GM21576 (cell line): ENCODE measurements around the gene MXI1.
"Not testable (repeated sequence)": the region's sequence is repeated elsewhere in the genome, so short reads cannot be mapped to it uniquely, and the experiment has no call there.

Experiments used
- ATAC-seq: cut with Tn5 transposase; IDR thresholded peaks from one replicate; pipeline ENCODE4 v1.9.1; 2021; ENCODE audit warnings: mild to moderate bottlenecking, moderate library complexity; ENCODE audit not compliant: unreplicated experiment

Gene MXI1

GRCh38 chr10:110237894-110238480, 30.6 kb downstream of the MXI1 start:
- ATAC-seq: no peak

DNA sequence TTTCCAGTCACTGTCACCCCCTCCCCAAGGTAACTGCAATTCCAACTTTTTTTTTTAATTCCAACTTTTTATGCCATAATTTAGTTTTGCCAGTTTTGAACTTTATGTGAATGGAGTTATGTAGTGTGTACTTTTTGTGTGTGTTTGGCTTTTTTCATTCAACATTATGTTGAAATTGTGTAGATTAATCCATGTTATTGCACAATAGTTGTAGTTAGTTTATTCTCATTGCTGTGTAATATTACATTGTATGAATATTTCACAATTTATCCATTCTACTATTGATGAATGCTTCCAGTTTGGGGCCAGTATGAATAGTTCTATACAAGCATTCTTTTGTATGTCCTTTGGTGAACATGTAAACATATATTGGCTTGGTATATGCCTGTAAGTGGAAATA, 32.5 kb downstream of the MXI1 start:
- ATAC-seq: no peak

- no peak for ATAC-seq
These were observed 34.0 kb downstream of the MXI1 start for GRCh38 chr10:110241407-110241806.

DNA sequence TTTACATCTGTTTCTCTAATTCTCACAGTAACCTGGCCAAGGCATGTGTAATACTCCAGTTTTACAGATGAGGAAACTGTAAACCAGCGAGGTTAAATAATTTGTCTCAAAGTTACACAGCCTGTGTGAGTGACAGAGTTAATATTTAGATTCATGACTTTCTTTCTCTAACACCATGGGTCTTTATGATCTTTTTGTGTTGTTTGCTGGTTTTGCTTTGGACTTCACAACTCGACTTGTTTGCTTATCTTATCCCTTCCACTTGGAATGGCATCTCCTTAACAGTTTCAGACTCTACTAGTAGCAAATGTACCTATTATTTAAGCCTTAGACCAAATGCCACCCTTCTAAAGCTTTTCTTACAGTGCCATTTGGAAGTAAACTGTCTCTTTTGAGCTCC, 34.4 kb downstream of the MXI1 start:
- ATAC-seq: no peak

GRCh38 chr10:110242511-110242910, 35.1 kb downstream of the MXI1 start:
- no peak for ATAC-seq

DNA sequence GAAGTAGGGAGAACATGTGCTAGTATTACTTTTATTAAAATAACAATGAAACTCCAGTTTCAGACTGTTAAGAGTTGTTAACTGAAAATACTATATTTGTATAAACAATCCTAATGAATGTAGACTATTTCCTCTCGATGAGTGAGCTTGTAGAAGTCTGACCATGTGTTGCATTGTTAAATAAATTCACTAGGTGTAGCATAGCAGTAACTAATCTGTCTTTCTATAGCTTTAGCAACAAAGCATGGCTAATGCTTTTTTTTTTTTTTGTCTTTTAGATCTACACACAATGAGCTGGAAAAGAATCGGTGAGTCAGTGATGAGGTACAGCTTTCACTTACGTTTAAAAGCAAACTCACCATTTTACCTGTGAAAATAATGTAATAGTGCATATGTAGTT, 37.1 kb downstream of the MXI1 start:
- ATAC-seq: no peak

DNA sequence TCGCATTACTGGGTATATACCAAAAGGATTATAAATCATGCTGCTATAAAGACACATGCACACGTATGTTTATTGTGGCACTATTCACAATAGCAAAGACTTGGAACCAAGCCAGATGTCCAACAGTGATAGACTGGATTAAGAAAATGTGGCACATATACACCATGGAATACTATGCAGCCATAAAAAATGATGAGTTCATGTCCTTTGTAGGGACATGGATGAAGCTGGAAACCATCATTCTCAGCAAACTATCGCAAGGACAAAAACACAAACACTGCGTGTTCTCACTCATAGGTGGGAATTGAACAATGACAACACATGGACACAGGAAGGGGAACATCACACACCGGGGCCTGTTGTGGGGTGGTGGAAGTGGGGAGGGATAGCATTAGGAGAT, 40.4 kb downstream of the MXI1 start:
- not testable (repeated sequence) for ATAC-seq

- peak; percentile 65 for ATAC-seq
These were observed 42.1 kb downstream of the MXI1 start for GRCh38 chr10:110249489-110249888.

- peak; percentile 80 for ATAC-seq
These were observed 44.0 kb downstream of the MXI1 start for GRCh38 chr10:110251392-110251791.

GRCh38 chr10:110252151-110252550, 44.7 kb downstream of the MXI1 start:
- ATAC-seq: no peak

GRCh38 chr10:110254467-110254866, 47.1 kb downstream of the MXI1 start:
- ATAC-seq: no peak

DNA sequence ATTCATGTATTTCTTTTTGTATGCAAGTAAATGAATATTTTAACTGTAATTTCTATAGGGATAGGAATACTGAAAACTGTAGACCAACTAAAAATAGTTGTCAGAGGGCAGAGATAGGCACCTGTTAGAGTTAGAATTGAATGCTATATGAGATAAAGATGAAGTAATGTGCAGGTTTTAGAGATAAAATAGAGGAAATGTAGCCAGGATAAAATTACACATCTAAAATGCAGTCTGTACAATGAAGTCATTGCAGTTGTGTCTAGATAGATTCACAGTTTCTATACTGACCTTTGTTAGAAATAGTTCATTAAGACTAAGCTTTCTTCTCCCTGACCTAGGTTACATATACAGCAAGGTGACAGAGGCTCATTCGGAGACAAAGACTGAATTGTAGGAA, 51.1 kb downstream of the MXI1 start:
- no peak for ATAC-seq

- ATAC-seq: no peak
These were observed 51.9 kb downstream of the MXI1 start for GRCh38 chr10:110259317-110259716.

DNA sequence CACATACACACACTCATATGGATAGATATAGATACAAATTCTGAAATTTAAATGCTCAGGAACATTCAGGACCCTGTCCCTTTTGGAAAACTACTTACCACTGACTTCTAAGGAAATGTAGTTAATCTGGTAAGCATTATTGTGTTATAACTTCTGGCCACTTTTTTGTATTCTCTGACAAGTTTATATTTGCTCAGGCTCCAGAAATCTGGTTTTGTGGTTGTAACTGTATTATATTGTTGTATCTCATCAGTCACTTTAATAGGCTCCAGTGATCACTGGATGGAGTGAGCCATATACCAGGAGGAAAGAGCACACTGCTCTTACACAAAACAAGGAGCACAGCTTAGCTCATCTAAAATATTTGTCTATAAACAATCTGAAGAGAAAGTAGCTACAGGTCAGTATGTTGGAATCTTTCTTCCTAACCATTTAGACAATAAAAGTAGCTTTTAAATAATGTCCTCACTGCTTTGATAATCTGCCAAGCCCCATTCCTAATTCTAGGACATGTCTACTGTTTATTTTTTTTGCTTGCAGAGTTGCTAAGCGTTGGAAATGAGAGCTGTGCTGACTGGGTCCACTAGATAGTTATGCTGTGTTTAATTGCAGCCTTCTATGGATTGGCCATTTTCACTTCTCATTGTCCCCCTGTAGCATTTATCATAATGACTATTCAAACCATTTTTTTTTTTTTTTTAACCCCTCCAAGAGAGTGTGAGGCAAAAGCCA, 53.5 kb downstream of the MXI1 start:
- ATAC-seq: no peak

DNA sequence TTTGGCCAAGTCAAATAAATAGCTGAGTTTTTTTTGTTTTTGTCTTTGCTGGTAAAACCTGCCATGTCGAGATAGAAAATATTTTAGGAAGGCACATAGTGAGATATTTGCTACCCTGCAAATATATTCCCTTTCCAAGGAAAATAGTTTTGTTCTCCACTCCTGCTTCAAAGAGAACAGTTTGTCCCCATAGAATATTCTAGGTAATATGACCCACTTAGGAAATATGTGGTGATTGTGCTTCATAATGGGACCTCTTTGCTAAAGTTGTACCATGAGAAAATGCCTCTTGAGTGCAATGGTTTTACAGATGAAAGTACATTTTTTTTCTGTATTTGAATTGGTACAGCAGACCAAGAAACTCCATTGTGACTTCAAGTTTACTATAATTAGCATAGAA, 55.8 kb downstream of the MXI1 start:
- no peak for ATAC-seq

DNA sequence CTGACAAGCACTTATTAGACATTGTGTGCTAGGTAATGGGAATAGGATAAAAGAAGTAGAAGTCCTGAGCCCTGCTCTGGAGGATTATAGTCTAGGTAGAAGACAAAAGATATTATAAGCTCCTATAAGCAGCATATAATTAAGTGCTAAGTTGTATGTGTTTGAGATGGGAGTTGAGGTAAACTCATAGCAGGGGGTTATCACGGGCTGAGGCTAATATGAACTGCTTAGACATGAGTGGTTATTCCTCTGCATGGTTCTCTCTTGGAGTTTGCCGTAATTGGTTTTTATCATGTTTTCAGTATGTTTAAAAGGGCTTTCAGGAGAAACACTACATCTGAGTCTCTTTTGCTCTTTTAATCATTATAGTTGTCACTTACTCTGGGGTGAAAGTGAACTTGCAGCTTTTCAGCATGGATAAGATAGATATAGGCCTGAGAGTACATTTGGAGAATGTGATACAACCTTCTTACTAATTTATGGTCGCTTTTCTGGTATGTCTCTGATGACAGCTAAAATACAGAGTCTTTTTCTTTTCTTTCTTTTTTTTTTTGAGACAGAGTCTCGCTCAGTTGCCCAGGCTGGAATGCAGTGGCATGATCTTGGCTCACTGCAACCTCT, 58.3 kb downstream of the MXI1 start:
- ATAC-seq: no peak

- ATAC-seq: no peak
These were observed 59.9 kb downstream of the MXI1 start for GRCh38 chr10:110267276-110267675.

- ATAC-seq: peak; percentile 42
These were observed 61.0 kb downstream of the MXI1 start for GRCh38 chr10:110268442-110268841.

DNA sequence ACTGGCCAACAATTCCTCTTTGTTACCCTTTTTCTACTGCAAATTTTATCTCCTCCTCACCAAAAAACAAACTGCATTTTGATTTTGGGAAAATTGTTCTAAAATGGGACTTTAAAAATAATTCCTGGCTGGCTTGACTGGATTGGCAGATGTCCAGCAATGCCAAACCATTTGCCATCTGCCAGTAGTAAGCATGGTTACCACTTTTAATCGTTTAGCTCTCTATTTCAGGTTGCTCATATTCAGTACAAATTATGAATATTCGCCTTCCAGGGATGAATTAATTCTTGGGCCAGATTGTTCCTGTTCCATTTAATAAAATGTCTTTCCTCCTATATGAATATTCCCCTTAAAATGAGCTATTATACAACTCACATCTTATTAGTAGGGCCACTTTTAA, 61.6 kb downstream of the MXI1 start:
- ATAC-seq: no peak

- ATAC-seq: no peak
These were observed 62.2 kb downstream of the MXI1 start for GRCh38 chr10:110269374-110270318.

- ATAC-seq: not testable (repeated sequence)
These were observed 65.6 kb downstream of the MXI1 start for GRCh38 chr10:110272995-110273394.
